ENCODE data around the gene LSS. TPM values are rescaled to one million over a fixed set of nuclear protein-coding genes. Genes with fewer than 3 reads are reported as not detected.

LSS gene
- total and polyA plus RNA-seq, 2 of the 8 experiments (the other 6 are each of a cell fraction or from before 2014, with no cell fraction given): 96.1 to 123 TPM

DNA sequence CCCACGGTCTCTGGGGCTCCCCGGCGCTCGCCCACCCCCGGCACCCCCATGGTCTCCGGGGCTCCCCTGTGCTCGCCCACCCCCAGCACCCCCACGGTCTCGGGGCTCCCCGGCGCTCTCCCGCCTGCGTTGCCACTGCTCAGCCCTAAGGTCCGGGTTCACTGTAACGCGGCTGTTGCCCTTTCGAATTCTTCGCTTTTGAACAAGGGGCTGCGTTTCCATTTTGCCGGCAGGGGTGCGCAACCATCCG lies 68.0 kb downstream of the LSS start:
- CTCF ChIA-PET (ENCODE audit: partially characterized antibody): interaction anchor here (1.8 kb wide), 1 partner anchor 8 kb away, joined by 8 read pairs; no protein-coding TSS in a partner anchor
- Histone ChIP-seq H4K8ac (ENCODE audit: extremely low read depth, insufficient read depth, low read length) (no peak overlapping the region), H3K79me1 (ENCODE audit: low read depth, low read length) (no peaks in the 10 kb centered on the region; the same call in 1 of the 2 replicates), H2BK120ac (replicated peaks; ENCODE audit: low read depth, low read length) (no peak overlapping the region), H3K4me3 (ENCODE audit: extremely low read depth in 1 of 4, insufficient read depth in 2 of 4, low read depth in 3 of 4, low read length in 4 of 4) (no peak overlapping the region), H3K27ac (ENCODE audit: low read depth, low read length) (no peak overlapping the region), H3K4ac (replicated peaks; ENCODE audit: insufficient read length, low read depth, low read length) (no peak overlapping the region), H3K14ac (ENCODE audit: insufficient read length) (no peak overlapping the region), H3K23me2 (ENCODE audit: low read depth, low read length) (no peaks in the 10 kb centered on the region), H4K91ac (replicated peaks; ENCODE audit: insufficient read length, low read length) (no peak overlapping the region), H3K79me2 (ENCODE audit: control insufficient read depth in 1 of 2, insufficient read depth in 2 of 2, low read length in 2 of 2) (no peaks in the 10 kb centered on the region), H3K4me2 (ENCODE audit: insufficient read depth in 1 of 2, low read depth in 2 of 2, low read length in 2 of 2) (no peak overlapping the region), H3K9ac (replicated peaks in 1 of 4; ENCODE audit: extremely low read depth in 1 of 4, low read depth in 3 of 4, low read length in 3 of 4) (no peak overlapping the region), H3K23ac (ENCODE audit: insufficient read length) (no peak overlapping the region), H2BK20ac (ENCODE audit: low read length) (no peak overlapping the region), H2BK15ac (ENCODE audit: low read length) (no peak overlapping the region), H3K9me3 (ENCODE audit: insufficient read depth in 2 of 2, low read depth in 1 of 2, low read length in 1 of 2) (peaks cover 4 to 26% of the 10 kb centered on the region in 2 experiments; a peak in 2 of 4 replicates), H3K56ac (replicated peaks; ENCODE audit: insufficient read length, low read depth, low read length) (no peak overlapping the region), H3K4me1 (replicated peaks in 1 of 4; ENCODE audit: control insufficient read depth in 3 of 4, insufficient read depth in 4 of 4, low read length in 3 of 4) (no peaks in the 10 kb centered on the region; a peak in 1 of 7 replicates), H2AK5ac (ENCODE audit: low read depth, low read length) (no peak overlapping the region), H4K5ac (ENCODE audit: insufficient read length, low read depth, low read length) (no peak overlapping the region), H3K36me3 (ENCODE audit: control insufficient read depth in 2 of 4, insufficient read depth in 4 of 4, low read length in 3 of 4) (peaks cover 0 to 19% (median 9%) of the 10 kb centered on the region in 4 experiments; a peak in 5 of 8 replicates), H2BK5ac (ENCODE audit: low read depth, low read length) (no peak overlapping the region), H2AFZ (ENCODE audit: low read length) (no peak overlapping the region), H3K27me3 (replicated peaks in 1 of 4; ENCODE audit: control insufficient read depth in 3 of 4, extremely low read depth in 1 of 4, insufficient read depth in 3 of 4, low read length in 3 of 4) (no peaks in the 10 kb centered on the region; a peak in 1 of 7 replicates), H3K18ac (ENCODE audit: extremely low read depth, low read length) (no peak overlapping the region), H4K20me1 (replicated peaks in 1 of 2; ENCODE audit: control insufficient read depth in 1 of 2, insufficient read depth in 2 of 2, low read length in 2 of 2) (peaks cover 0 to 4% of the 10 kb centered on the region in 2 experiments), H2BK12ac (ENCODE audit: low read depth, low read length) (no peak overlapping the region)
- POLR2A ChIA-PET (ENCODE audit: partially characterized antibody): no interaction called here
- DNase-seq (ENCODE audit: low read depth in 1 of 2, low spot score in 2 of 2) (no peak), FAIRE-seq (no peak)
- 96% methylated on average over 11 of the region's 22 CpGs; no CpG with 5 or more reads in 1 of the 2 experiments for WGBS, 2 experiments (ENCODE audit: extremely low coverage in 1 of 2, insufficient coverage in 1 of 2, insufficient read length in 1 of 2, insufficient replicate concordance in 2 of 2, low coverage in 1 of 2, low lambda C conversion rate in 2 of 2, missing lambda C conversion rate in 1 of 2)
- TF ChIP-seq KDM4A (IDR thresholded peaks at IDR 0.05; ENCODE audit: low read depth, low read length, severe bottlenecking): no peak
- TF ChIP-seq TAF7 (optimal IDR thresholded peaks at IDR 0.05; ENCODE audit: borderline replicate concordance, low read depth, low read length): no peak
- no peak for TF ChIP-seq ATF2 (IDR thresholded peaks at IDR 0.05; ENCODE audit: low read length)
- TF ChIP-seq CBX5 (IDR thresholded peaks at IDR 0.05; ENCODE audit: low read depth, low read length): no peak
- TF ChIP-seq ASH2L (IDR thresholded peaks at IDR 0.05; ENCODE audit: low read length): no peak
- TF ChIP-seq EGR1 (IDR thresholded peaks at IDR 0.05; ENCODE audit: borderline replicate concordance, low read depth, low read length): no peak
- TF ChIP-seq GABPA (IDR thresholded peaks at IDR 0.05; ENCODE audit: borderline replicate concordance, insufficient read depth, low read length): no peak
- no peak for TF ChIP-seq CHD2 (IDR thresholded peaks at IDR 0.05; ENCODE audit: low read length)
- no peak for TF ChIP-seq CTBP2 (IDR thresholded peaks at IDR 0.05; ENCODE audit: borderline replicate concordance, insufficient read depth, insufficient read length, low read length)
- TF ChIP-seq KDM1A (IDR thresholded peaks at IDR 0.05; ENCODE audit: borderline replicate concordance, low read length): no peak
- no peak for TF ChIP-seq HDAC2 (IDR thresholded peaks at IDR 0.05; ENCODE audit: borderline replicate concordance in 1 of 2, low read depth in 2 of 2, low read length in 2 of 2)

Data from H1 (cell line).